GM23338 (cell line): ENCODE measurements around the gene ACTG1. TPM values are rescaled to one million over a fixed set of nuclear protein-coding genes. Genes with fewer than 3 reads are reported as not detected.

Experiments used
- ATAC-seq: fragments of 200-7000 bp; cut with Tn5 transposase; 3 replicates; pipeline ENCODE4 v1.9.1; 2020
- DNase-seq: peaks from one replicate; pipeline ENCODE4 v3.0.0-alpha.2; 2015; ENCODE audit warnings: low spot score
- H2AFZ ChIP-seq: fragments of 200-600 bp; sonication (generic); 2 replicates; pipeline ENCODE4 v1.8.0; 2016; ENCODE audit warnings: antibody characterized with exemption, mild to moderate bottlenecking, moderate library complexity
- H3F3A ChIP-seq: fragments of 200-600 bp; sonication (generic); replicated peaks from 2 replicates; pipeline ENCODE4 v1.8.0; 2017; ENCODE audit warnings: antibody characterized with exemption, mixed run types, low read depth
- H3K27ac ChIP-seq: fragments of 200-600 bp; sonication (generic); 2 replicates; pipeline ENCODE4 v1.6.1; 2016; ENCODE audit warnings: low read depth
- H3K27me3 ChIP-seq: fragments of 200-600 bp; sonication (generic); 2 replicates; pipeline ENCODE4 v1.8.0; 2016; ENCODE audit warnings: mild to moderate bottlenecking, mixed run types, moderate library complexity; ENCODE audit not compliant: insufficient read depth
- H3K36me3 ChIP-seq: fragments of 200-600 bp; sonication (generic); 2 replicates; pipeline ENCODE4 v1.8.0; 2016; ENCODE audit warnings: mild to moderate bottlenecking; ENCODE audit not compliant: insufficient read depth
- H3K4me1 ChIP-seq: fragments of 200-600 bp; sonication (generic); 2 replicates; pipeline ENCODE4 v1.8.0; 2016; ENCODE audit warnings: mild to moderate bottlenecking, moderate library complexity; ENCODE audit not compliant: insufficient read depth
- H3K4me2 ChIP-seq: fragments of 200-600 bp; sonication (generic); 2 replicates; pipeline ENCODE4 v1.7.1; 2017; ENCODE audit warnings: mixed run types
- H3K4me3 ChIP-seq: fragments of 200-600 bp; sonication (generic); 2 replicates; pipeline ENCODE4 v1.6.1; 2016; ENCODE audit warnings: mixed run types
- H3K79me2 ChIP-seq: fragments of 200-600 bp; sonication (generic); replicated peaks from 2 replicates; pipeline ENCODE4 v1.8.0; 2017; ENCODE audit warnings: mild to moderate bottlenecking; ENCODE audit not compliant: insufficient read depth
- H3K9me2 ChIP-seq: fragments of 200-600 bp; sonication (generic); 2 replicates; pipeline ENCODE4 v1.8.0; 2017; ENCODE audit not compliant: insufficient read depth
- H4K20me1 ChIP-seq: fragments of 200-600 bp; sonication (generic); replicated peaks from 2 replicates; pipeline ENCODE4 v1.8.0; 2017; ENCODE audit warnings: mild to moderate bottlenecking; ENCODE audit not compliant: insufficient read depth
- H3K27ac Mint-ChIP-seq: 2 replicates; pipeline ENCODE4 v1.8.0; 2020; ENCODE audit warnings: inconsistent platforms, mild to moderate bottlenecking, moderate library complexity, mixed read lengths
- H3K27me3 Mint-ChIP-seq: 3 replicates; pipeline ENCODE4 v1.8.0; 2022; ENCODE audit warnings: low read depth, mild to moderate bottlenecking, moderate library complexity, mixed read lengths, inconsistent platforms; ENCODE audit not compliant: insufficient read depth, poor library complexity
- H3K36me3 Mint-ChIP-seq: 3 replicates; pipeline ENCODE4 v1.8.0; 2021; ENCODE audit warnings: low read depth, mild to moderate bottlenecking, inconsistent platforms, moderate library complexity, mixed read lengths
- H3K4me1 Mint-ChIP-seq: 3 replicates; pipeline ENCODE4 v1.8.0; 2020; ENCODE audit warnings: mild to moderate bottlenecking, inconsistent platforms, mixed read lengths
- H3K4me3 Mint-ChIP-seq: 3 replicates; pipeline ENCODE4 v1.8.0; 2021; ENCODE audit warnings: moderate library complexity, mild to moderate bottlenecking, inconsistent platforms, mixed read lengths
- H3K9me3 Mint-ChIP-seq: 3 replicates; pipeline ENCODE4 v1.8.0; 2020; ENCODE audit warnings: moderate library complexity, mild to moderate bottlenecking, inconsistent platforms, mixed read lengths
- CREB1 ChIP-seq: fragments of 250-450 bp; sonication (Bioruptor Pico); IDR thresholded peaks from 2 replicates; pipeline ENCODE4 v1.5.0; 2020; ENCODE audit warnings: low read depth, mild to moderate bottlenecking, moderate library complexity
- EZH2 ChIP-seq: fragments of 200-600 bp; sonication (generic); IDR thresholded peaks from one replicate; pipeline ENCODE4 v1.8.0; 2017; ENCODE audit warnings: antibody characterized with exemption, mild to moderate bottlenecking, low read depth; ENCODE audit not compliant: unreplicated experiment
- EZH2phosphoT487 ChIP-seq: fragments of 200-600 bp; sonication (generic); IDR thresholded peaks from one replicate; pipeline ENCODE4 v1.8.1; 2018; ENCODE audit warnings: antibody characterized with exemption; ENCODE audit not compliant: unreplicated experiment
- JUNB ChIP-seq: IDR thresholded peaks from one replicate; pipeline ENCODE4 v1.6.1; 2016; ENCODE audit warnings: antibody characterized with exemption; ENCODE audit not compliant: unreplicated experiment
- NANOG ChIP-seq: IDR thresholded peaks from 2 replicates; pipeline ENCODE4 v1.6.1; 2016; ENCODE audit warnings: antibody characterized with exemption, borderline replicate concordance
- POLR2AphosphoS5 ChIP-seq: IDR thresholded peaks from 2 replicates; pipeline ENCODE4 v1.6.1; 2016; ENCODE audit warnings: antibody characterized with exemption, low read depth
- STAT1 ChIP-seq: IDR thresholded peaks from one replicate; pipeline ENCODE4 v1.6.1; 2016; ENCODE audit warnings: antibody characterized with exemption; ENCODE audit not compliant: unreplicated experiment
- ZNF114 ChIP-seq: fragments of 250-450 bp; sonication (Bioruptor Pico); IDR thresholded peaks from 2 replicates; pipeline ENCODE4 v1.5.0; 2020; ENCODE audit warnings: mild to moderate bottlenecking, moderate library complexity
- ZNF331 ChIP-seq: fragments of 250-450 bp; sonication (Bioruptor Pico); IDR thresholded peaks from 2 replicates; pipeline ENCODE4 v1.5.0; 2020; ENCODE audit warnings: low read depth, mild to moderate bottlenecking, moderate library complexity
- polyA plus RNA-seq: library from polyadenylated mRNA; unstranded; fragments of >200 nt; fragmentation: Nextera tagmentation; extraction: Ambion mirVana; gene quantifications from 2 replicates; pipeline ENCODE4 v1.2.1, GENCODE V29; 2016
- total RNA-seq: library from RNA; depleted of rRNA; stranded (reverse); fragments of >200 nt; shearing (Covaris generic); gene quantifications from 2 replicates; pipeline ENCODE4 v1.2.3, GENCODE V29; 2014
- TF ChIP-seq, protein P1 (sequence below): IDR thresholded peaks from 2 replicates; pipeline ENCODE4 v1.6.1; 2016; ENCODE audit warnings: antibody characterized with exemption
- TF ChIP-seq, protein P2 (sequence below): fragments of 250-450 bp; sonication (Bioruptor Pico); IDR thresholded peaks from 2 replicates; pipeline ENCODE4 v1.5.0; 2020; ENCODE audit warnings: mild to moderate bottlenecking, moderate library complexity
- TF ChIP-seq, protein P3 (sequence below): IDR thresholded peaks from one replicate; pipeline ENCODE4 v1.6.1; 2018; ENCODE audit warnings: antibody characterized with exemption; ENCODE audit not compliant: unreplicated experiment
- TF ChIP-seq, protein P4 (sequence below), 2 experiments: fragments of 200-600 bp in 1 of 2; sonication (generic) in 1 of 2; conservative IDR thresholded peaks; 2 replicates each; pipeline versions ENCODE4 v1.5.1 to v1.6.1; 2016 to 2017; ENCODE audit warnings: antibody characterized with exemption in 2 of 2, low read depth in 2 of 2, mild to moderate bottlenecking in 2 of 2, moderate library complexity in 1 of 2

The ACTG1 gene
- total and polyA plus RNA-seq, 2 experiments from 2014 or later: 1,867 to 4,739 TPM

DNA sequence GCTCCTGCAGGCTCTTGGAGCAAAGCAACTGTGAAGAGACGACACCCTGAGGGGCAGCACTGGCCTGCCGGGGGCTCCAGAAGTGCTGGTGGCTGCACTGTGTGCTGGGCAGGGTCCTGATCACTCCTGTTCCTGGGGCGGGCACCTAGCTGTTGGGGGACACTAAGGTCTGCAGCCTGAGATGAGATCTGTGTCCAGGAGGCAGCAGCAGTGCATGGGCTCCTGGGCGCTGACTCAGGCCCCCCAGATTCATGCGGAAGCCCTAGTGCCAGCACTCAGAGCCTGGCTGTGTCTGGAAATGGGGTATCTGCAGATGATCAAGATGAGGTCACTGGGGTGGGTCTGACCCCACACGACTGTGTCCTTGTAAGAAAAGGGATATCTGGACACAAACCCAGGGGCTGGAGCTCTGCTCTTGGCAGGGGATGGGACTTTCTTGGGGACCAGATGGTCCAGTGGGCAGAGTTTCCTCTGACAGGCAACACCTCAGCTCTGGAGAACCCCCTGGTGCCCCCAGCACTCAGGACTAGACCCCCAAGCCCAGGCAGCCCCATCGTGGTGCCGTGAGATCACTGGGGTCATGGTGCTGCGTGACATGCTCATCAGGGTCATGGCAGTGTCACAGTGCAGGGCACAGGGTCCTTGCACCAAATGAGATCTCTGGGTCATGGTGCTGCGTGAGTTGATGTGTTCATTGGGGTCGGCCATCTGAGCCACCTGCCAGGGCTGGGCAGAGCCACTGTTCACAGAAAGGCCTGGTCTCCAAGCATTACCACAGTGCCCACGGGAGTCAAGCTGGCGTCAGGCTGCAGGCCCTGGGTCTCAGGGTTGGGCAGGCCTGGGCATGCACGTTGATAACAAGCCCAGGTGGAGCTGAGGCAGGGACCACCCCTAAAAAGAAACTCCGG is 30.1 kb upstream of the ACTG1 start:
- no peaks in the 10 kb centered on the region for H3K9me2 ChIP-seq
- ATAC-seq: no peak

More for the DNA sequence above, 30.1 kb upstream of the ACTG1 start:
- no peak overlapping the region for H3K4me3 Mint-ChIP-seq
- Histone ChIP-seq H3F3A (no peaks in the 10 kb centered on the region), H2AFZ (no peak overlapping the region), H3K4me2 (no peak overlapping the region), H3K36me3 (no peaks in the 10 kb centered on the region), H3K27ac (no peak overlapping the region), H3K79me2 (no peaks in the 10 kb centered on the region), H3K4me1 (no peaks in the 10 kb centered on the region), H4K20me1 (no peaks in the 10 kb centered on the region), H3K27me3 (no peaks in the 10 kb centered on the region), H3K4me3 (no peak overlapping the region)
- H3K27me3 Mint-ChIP-seq: peaks cover 6% of the 10 kb centered on the region
- no peak for DNase-seq
- no peaks in the 10 kb centered on the region; the same call in 2 of the 3 replicates for H3K9me3 Mint-ChIP-seq
- H3K36me3 Mint-ChIP-seq: peaks cover 14% of the 10 kb centered on the region
- no peak overlapping the region for H3K27ac Mint-ChIP-seq
- H3K4me1 Mint-ChIP-seq: peaks cover 4% of the 10 kb centered on the region
- TF ChIP-seq CREB1 (CRISPR knock-in tag) (no peak), POLR2AphosphoS5 (no peak), STAT1 (no peak), EZH2 (no peak), JUNB (no peak), NANOG (no peak), EZH2phosphoT487 (no peak), ZNF331 (CRISPR knock-in tag) (no peak), ZNF114 (CRISPR knock-in tag) (no peak)
- TF ChIP-seq, protein P1, sequence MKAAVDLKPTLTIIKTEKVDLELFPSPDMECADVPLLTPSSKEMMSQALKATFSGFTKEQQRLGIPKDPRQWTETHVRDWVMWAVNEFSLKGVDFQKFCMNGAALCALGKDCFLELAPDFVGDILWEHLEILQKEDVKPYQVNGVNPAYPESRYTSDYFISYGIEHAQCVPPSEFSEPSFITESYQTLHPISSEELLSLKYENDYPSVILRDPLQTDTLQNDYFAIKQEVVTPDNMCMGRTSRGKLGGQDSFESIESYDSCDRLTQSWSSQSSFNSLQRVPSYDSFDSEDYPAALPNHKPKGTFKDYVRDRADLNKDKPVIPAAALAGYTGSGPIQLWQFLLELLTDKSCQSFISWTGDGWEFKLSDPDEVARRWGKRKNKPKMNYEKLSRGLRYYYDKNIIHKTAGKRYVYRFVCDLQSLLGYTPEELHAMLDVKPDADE: no peak
- TF ChIP-seq, protein P2, sequence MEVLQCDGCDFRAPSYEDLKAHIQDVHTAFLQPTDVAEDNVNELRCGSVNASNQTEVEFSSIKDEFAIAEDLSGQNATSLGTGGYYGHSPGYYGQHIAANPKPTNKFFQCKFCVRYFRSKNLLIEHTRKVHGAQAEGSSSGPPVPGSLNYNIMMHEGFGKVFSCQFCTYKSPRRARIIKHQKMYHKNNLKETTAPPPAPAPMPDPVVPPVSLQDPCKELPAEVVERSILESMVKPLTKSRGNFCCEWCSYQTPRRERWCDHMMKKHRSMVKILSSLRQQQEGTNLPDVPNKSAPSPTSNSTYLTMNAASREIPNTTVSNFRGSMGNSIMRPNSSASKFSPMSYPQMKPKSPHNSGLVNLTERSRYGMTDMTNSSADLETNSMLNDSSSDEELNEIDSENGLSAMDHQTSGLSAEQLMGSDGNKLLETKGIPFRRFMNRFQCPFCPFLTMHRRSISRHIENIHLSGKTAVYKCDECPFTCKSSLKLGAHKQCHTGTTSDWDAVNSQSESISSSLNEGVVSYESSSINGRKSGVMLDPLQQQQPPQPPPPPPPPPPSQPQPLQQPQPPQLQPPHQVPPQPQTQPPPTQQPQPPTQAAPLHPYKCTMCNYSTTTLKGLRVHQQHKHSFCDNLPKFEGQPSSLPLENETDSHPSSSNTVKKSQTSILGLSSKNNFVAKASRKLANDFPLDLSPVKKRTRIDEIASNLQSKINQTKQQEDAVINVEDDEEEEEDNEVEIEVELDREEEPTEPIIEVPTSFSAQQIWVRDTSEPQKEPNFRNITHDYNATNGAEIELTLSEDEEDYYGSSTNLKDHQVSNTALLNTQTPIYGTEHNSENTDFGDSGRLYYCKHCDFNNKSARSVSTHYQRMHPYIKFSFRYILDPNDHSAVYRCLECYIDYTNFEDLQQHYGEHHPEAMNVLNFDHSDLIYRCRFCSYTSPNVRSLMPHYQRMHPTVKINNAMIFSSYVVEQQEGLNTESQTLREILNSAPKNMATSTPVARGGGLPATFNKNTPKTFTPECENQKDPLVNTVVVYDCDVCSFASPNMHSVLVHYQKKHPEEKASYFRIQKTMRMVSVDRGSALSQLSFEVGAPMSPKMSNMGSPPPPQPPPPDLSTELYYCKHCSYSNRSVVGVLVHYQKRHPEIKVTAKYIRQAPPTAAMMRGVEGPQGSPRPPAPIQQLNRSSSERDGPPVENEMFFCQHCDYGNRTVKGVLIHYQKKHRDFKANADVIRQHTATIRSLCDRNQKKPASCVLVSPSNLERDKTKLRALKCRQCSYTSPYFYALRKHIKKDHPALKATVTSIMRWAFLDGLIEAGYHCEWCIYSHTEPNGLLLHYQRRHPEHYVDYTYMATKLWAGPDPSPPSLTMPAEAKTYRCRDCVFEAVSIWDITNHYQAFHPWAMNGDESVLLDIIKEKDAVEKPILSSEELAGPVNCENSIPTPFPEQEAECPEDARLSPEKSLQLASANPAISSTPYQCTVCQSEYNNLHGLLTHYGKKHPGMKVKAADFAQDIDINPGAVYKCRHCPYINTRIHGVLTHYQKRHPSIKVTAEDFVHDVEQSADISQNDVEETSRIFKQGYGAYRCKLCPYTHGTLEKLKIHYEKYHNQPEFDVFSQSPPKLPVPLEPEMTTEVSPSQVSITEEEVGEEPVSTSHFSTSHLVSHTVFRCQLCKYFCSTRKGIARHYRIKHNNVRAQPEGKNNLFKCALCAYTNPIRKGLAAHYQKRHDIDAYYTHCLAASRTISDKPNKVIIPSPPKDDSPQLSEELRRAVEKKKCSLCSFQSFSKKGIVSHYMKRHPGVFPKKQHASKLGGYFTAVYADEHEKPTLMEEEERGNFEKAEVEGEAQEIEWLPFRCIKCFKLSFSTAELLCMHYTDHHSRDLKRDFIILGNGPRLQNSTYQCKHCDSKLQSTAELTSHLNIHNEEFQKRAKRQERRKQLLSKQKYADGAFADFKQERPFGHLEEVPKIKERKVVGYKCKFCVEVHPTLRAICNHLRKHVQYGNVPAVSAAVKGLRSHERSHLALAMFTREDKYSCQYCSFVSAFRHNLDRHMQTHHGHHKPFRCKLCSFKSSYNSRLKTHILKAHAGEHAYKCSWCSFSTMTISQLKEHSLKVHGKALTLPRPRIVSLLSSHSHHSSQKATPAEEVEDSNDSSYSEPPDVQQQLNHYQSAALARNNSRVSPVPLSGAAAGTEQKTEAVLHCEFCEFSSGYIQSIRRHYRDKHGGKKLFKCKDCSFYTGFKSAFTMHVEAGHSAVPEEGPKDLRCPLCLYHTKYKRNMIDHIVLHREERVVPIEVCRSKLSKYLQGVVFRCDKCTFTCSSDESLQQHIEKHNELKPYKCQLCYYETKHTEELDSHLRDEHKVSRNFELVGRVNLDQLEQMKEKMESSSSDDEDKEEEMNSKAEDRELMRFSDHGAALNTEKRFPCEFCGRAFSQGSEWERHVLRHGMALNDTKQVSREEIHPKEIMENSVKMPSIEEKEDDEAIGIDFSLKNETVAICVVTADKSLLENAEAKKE (CRISPR knock-in tag): no peak
- TF ChIP-seq, protein P3, sequence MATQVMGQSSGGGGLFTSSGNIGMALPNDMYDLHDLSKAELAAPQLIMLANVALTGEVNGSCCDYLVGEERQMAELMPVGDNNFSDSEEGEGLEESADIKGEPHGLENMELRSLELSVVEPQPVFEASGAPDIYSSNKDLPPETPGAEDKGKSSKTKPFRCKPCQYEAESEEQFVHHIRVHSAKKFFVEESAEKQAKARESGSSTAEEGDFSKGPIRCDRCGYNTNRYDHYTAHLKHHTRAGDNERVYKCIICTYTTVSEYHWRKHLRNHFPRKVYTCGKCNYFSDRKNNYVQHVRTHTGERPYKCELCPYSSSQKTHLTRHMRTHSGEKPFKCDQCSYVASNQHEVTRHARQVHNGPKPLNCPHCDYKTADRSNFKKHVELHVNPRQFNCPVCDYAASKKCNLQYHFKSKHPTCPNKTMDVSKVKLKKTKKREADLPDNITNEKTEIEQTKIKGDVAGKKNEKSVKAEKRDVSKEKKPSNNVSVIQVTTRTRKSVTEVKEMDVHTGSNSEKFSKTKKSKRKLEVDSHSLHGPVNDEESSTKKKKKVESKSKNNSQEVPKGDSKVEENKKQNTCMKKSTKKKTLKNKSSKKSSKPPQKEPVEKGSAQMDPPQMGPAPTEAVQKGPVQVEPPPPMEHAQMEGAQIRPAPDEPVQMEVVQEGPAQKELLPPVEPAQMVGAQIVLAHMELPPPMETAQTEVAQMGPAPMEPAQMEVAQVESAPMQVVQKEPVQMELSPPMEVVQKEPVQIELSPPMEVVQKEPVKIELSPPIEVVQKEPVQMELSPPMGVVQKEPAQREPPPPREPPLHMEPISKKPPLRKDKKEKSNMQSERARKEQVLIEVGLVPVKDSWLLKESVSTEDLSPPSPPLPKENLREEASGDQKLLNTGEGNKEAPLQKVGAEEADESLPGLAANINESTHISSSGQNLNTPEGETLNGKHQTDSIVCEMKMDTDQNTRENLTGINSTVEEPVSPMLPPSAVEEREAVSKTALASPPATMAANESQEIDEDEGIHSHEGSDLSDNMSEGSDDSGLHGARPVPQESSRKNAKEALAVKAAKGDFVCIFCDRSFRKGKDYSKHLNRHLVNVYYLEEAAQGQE: no peak
- TF ChIP-seq, protein P4, sequence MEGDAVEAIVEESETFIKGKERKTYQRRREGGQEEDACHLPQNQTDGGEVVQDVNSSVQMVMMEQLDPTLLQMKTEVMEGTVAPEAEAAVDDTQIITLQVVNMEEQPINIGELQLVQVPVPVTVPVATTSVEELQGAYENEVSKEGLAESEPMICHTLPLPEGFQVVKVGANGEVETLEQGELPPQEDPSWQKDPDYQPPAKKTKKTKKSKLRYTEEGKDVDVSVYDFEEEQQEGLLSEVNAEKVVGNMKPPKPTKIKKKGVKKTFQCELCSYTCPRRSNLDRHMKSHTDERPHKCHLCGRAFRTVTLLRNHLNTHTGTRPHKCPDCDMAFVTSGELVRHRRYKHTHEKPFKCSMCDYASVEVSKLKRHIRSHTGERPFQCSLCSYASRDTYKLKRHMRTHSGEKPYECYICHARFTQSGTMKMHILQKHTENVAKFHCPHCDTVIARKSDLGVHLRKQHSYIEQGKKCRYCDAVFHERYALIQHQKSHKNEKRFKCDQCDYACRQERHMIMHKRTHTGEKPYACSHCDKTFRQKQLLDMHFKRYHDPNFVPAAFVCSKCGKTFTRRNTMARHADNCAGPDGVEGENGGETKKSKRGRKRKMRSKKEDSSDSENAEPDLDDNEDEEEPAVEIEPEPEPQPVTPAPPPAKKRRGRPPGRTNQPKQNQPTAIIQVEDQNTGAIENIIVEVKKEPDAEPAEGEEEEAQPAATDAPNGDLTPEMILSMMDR (conservative IDR thresholded peaks at IDR 0.05; ENCODE audit: low read depth in 2 of 2): no peak
